ENCODE measurements around the gene FUT2.

The FUT2 gene

DNA sequence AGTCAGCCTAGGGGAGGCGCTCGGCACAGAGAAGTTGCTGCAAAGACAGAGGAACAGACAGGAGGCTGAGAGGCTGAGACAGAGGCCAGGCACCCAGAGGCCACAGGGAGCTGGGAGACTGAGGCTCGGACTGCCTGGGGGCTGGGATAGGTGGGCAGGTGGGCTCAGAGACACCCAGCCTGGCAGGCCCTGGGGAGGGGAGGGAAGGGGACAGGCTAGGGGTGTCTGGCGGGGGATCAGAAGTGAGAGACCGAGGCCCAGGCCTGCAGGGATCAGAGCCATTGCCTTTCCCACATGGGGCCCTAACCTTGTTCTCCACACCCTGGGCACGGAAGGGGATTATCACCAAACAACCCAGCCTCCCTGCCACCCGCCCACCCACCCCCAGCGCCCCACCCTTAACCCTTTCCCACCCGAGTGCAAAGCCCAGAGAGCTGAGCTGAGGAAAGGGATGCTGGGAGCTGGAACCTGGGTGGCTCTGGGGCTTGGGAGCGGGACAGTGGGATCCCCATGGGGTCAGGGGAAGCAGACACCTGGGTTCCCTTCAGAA, 24.2 kb upstream of the FUT2 start:
- TF ChIP-seq, protein P1, sequence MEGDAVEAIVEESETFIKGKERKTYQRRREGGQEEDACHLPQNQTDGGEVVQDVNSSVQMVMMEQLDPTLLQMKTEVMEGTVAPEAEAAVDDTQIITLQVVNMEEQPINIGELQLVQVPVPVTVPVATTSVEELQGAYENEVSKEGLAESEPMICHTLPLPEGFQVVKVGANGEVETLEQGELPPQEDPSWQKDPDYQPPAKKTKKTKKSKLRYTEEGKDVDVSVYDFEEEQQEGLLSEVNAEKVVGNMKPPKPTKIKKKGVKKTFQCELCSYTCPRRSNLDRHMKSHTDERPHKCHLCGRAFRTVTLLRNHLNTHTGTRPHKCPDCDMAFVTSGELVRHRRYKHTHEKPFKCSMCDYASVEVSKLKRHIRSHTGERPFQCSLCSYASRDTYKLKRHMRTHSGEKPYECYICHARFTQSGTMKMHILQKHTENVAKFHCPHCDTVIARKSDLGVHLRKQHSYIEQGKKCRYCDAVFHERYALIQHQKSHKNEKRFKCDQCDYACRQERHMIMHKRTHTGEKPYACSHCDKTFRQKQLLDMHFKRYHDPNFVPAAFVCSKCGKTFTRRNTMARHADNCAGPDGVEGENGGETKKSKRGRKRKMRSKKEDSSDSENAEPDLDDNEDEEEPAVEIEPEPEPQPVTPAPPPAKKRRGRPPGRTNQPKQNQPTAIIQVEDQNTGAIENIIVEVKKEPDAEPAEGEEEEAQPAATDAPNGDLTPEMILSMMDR (IDR thresholded peaks at IDR 0.05; ENCODE audit: extremely low read depth, missing control alignments): no peak
- no peak for DNase-seq (ENCODE audit: low spot score)

DNA sequence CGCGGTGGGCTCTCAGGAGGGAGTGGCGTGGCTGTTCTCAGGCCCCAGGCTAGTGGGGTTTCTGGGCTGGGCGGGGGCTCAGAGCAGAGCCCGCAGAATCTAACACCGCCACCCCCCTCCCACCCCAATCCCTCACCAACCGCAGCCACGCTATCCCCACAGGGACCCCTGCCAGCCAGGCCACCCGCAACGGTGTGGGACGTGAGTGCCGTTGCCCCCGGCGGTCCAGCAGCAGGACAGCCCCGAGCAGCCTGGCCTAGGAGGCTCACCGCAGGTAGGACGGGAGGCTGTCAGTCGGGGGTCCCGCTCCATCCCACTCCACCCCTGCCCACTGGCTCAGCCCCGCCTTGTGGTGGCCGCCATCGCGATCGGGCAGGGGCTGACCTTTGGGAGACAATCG, 22.8 kb upstream of the FUT2 start, which contains the start of gene NTN5:
Gene NTN5 (minus strand): TSS at position 24 of the 400 bp plus-strand sequence. CDS start 2,031 bp downstream, outside the sequence.
- DNase-seq (ENCODE audit: low spot score): no peak
- TF ChIP-seq, protein P1 (IDR thresholded peaks at IDR 0.05; ENCODE audit: extremely low read depth, missing control alignments): no peak

DNA sequence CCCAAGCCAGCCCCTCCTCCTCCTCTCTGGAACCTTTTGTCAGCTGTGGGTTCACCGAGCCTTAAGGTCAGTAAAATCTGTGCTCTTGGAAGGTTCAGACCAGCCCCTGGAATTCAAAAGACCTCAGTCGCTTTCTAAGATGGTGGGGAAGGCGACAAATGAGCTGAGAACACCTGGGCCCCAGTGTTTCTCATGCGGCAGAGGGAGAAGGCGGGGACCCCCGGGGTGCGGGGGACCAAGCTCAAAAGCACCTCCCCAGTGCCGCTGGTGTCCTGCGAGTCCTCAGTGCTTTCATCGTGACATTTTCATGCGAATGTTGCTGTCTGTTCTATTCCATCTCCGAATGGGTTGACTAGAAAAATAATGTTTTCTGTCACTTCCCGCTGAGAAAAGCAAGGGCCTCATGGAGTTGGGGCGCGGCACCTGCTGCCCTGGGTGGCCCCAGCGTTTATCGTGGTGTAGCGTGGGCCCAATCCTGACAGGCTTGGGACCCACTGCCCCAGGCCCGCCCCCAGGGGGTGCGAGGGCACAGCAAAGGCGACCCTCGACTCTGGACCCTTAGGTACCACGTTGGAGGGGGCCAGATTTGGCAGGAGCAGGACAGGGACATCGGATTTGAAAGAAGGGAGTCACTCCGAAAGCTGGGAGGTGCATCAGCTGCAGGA, 22.2 kb upstream of the FUT2 start:
- TF ChIP-seq, protein P1 (IDR thresholded peaks at IDR 0.05; ENCODE audit: extremely low read depth, missing control alignments): no peak
- peak; percentile 32 for DNase-seq (ENCODE audit: low spot score)

DNA sequence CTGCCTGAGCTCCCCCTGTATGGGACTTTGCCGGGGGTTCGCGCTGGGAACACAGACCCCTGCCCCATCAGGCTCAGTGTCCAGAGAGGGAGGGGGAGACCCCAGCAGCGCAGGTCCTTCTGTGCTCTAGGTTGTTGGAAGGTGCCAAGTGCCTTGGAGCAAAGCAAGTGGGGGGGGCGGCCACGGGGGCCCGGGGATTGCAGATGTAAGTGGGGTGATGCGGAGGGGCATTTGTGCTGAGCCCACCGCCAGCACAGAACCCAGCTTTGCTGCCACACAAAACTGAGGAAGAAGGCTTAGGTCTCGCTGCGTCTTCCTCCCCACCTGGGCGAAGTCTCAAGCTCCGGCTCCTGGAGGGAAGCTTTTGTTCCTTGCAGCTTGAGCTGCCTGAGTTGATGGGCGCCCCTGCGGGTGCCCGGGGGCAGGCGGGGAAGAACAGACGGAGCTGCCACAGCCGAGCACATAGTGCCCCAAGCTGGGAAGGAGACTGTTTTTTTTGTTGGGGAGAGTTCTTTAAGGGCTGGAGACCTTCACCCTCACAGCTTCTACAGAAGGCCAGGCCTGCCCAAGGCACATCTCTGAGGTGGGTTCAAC, 21.5 kb upstream of the FUT2 start:
- peak; percentile 34 for DNase-seq (ENCODE audit: low spot score)
- TF ChIP-seq, protein P1 (IDR thresholded peaks at IDR 0.05; ENCODE audit: extremely low read depth, missing control alignments): no peak

DNA sequence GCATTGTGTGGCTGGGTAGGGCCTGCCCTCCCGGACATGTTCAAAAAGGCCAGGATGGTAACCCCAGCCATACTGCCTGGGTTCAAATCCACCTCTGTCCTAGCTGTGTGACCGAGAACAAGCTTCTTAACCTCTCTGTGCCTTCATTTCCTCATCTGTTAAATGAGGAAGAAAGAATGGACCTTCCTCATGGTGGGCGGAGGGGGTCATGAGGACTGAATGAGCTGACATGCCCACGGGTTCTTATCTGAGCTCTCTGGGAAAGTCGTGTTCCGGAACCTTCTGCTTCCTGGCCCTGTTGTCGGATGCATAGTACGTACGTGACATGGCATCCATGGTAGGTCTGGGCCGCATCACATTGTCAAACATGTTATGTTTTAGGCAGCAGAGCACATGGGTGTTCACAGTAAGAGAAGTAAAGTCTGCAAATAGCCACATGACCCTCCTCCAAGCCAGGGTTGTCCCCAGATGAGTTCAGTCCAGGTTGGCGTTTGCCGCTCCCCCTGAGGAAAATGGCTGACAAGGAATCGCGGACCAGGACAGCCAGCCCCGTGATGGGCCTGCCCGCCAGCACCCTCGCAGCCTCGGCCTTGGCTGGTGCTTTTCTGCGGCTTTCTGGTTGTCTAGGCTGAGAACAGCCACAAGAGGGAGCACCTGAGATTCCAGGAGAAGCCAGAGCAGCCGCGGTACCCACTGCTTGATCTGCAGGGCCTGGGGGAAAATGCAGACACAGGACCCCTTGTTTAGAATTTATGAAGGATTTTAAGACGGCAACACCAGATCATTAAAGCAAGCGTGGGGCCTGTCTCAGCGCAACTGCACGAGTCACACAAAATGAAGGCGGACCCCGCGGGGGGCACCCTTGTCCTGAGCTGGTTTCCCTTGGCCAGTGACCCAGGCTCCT, 20.6 kb upstream of the FUT2 start:
- TF ChIP-seq, protein P1 (IDR thresholded peaks at IDR 0.05; ENCODE audit: extremely low read depth, missing control alignments): peak; percentile 85

DNA sequence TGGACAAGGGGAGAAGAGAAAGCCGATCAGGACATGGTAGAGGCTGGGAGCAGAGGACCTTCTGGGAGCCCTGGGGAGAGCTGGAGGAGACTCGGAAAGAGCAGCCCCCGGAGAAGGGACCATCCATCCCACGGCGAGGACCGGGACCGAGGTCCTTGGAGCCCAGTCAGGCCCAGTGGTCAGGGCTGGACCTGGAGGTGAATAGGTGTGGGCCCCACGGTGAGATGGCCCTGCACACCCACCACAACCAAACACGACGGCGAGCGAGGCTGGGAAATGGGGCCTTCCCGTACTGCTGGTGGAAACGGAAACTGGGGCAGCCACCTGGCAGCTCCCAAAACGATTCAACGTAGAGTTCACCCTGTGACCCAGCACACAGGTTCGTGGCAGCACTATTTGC, 19.3 kb upstream of the FUT2 start:
- TF ChIP-seq, protein P1 (IDR thresholded peaks at IDR 0.05; ENCODE audit: extremely low read depth, missing control alignments): no peak

More for the DNA sequence above, 20.6 kb upstream of the FUT2 start:
- DNase-seq (ENCODE audit: low spot score): peak; percentile 95

More for the DNA sequence above, 19.3 kb upstream of the FUT2 start:
- DNase-seq (ENCODE audit: low spot score): no peak
